Measurements from ENCODE around the gene LRRC26.

The LRRC26 gene

GRCh38 chr9:137198902-137199283 lies 29.0 kb upstream of the LRRC26 start:
- DNase-seq: no peak

DNA sequence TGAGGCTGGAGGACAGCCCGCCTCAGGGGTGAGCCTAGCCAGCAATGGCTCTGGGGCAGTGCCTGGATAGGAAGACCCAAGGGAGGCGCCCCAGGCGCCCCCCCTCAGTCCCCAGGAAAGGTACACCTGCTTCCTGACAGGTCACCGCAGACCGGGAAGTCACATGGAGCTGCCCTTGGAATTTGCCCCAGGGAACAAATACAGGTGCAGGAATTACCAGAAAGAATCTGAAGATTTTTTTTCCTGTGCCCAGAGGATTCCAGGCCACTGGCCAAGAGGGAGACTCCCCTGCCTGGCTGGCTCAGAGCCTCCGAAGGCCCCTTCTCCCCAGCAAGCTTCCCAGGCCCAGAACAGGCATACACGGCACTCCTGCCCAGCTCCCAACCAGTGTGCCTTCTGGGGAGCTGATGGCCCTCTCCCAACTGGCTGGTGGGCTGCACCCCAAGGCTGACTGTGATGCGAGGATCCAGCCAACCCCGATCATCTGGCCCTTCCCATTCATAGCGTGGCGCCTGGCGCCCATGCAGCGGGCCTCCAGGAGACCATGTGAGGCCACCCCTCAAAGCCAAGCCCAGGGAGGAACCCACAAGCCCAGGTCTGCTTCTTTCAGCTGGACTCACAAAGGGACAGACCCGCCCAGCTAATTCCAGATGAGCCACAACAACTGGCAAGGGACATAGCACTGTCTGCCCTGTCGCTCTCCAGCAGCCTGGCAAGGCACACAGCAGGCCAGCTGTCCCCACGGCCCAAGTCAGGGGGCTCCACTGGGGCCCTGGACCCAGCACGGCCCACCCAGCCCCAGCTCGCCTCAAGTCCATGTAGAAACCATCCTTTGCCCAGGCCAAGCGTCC lies 28.4 kb upstream of the LRRC26 start:
- DNase-seq: no peak

- DNase-seq: no peak
These were observed 25.8 kb upstream of the LRRC26 start for GRCh38 chr9:137195525-137196220.

GRCh38 chr9:137194909-137195308 lies 25.1 kb upstream of the LRRC26 start:
- DNase-seq: no peak

- no peak for DNase-seq
These were observed 24.5 kb upstream of the LRRC26 start for GRCh38 chr9:137194388-137194787.

DNA sequence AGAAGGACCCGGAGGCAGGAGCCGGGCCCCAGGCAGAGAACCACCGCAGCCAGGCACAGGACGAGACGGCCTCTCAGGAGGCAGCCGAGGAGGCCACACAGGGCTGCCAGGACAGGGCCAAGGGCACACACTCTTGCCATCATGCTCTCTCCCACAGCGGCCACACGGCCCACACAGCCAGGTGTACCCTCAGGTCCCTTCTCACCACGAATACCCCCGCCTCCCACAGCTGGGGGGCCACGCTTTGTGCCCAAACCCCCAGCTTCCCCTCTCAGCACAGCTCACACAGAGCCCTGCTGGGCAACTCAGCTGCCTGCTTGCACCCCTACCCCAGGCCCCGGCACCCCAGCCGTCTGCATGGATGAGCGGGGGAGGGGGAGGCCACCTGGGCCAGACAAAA lies 23.9 kb upstream of the LRRC26 start:
- no peak for DNase-seq

- no peak for DNase-seq
These were observed 23.0 kb upstream of the LRRC26 start for GRCh38 chr9:137192859-137193258.

- no peak for DNase-seq
These were observed 22.6 kb upstream of the LRRC26 start for GRCh38 chr9:137192448-137192780.

DNA sequence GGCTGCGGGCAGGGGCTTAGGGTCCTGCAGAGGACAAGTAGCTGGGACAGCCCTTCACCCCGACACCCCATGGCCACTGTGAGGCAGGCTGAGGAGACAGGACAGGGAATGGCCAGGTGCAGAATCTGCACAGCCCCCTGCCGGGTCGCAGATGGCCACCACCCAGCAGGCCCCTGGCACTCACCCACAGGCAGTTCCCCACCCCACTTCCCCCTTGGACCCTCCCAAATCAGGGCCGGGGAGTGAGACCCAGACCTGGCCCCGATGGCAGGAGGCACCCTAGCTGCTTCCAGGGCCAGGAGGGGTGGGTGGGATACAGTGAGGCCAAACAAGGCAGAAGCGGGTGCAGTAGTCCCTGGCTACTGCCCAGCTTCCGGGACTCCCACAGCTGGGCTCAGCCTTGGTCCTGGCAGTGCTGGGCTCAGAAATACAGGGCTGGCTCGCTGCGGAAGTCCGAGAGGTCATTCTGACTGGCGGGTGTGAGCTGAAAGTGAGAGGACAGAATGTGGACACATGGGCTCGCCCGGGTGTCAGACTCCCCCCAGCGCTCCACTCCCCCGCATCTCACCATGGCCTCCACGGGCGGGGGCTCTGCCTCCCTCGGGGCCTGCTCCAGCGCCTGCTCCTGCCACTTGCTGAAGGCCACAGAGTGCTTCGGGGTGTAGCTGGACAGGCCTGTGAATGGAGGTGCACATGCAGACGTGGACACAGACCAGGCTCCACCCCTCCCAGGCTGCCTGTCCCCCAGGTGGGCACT lies 22.0 kb upstream of the LRRC26 start:
- DNase-seq: no peak

- DNase-seq: no peak
These were observed 21.4 kb upstream of the LRRC26 start for GRCh38 chr9:137191245-137191644.

DNA sequence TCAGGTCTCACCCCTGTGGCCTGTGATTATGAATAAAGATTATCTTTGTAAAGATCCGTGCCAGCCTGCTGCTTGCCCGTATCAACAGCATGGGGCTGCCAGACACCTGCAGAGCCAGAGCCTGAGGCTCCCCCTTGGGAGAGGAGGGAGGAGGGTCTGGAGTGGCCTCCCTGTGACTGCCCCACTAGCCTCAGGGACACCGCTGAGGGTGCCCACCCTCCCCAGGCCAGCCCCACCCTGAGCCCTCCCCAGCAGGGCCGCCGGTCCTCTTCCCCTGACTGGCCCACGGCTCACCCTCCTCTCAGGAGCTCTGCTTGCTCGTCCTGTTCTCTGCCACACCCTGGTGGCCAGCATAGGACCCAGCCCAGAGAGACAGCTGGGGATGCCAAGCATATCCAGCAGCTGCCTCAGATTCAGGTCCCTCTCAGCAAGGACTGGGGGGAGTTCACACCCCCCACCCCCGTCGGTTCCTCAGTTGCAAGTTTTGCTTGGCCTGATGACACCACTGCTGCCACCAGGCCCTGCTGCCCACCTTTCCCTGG lies 20.5 kb upstream of the LRRC26 start:
- no peak for DNase-seq

DNA sequence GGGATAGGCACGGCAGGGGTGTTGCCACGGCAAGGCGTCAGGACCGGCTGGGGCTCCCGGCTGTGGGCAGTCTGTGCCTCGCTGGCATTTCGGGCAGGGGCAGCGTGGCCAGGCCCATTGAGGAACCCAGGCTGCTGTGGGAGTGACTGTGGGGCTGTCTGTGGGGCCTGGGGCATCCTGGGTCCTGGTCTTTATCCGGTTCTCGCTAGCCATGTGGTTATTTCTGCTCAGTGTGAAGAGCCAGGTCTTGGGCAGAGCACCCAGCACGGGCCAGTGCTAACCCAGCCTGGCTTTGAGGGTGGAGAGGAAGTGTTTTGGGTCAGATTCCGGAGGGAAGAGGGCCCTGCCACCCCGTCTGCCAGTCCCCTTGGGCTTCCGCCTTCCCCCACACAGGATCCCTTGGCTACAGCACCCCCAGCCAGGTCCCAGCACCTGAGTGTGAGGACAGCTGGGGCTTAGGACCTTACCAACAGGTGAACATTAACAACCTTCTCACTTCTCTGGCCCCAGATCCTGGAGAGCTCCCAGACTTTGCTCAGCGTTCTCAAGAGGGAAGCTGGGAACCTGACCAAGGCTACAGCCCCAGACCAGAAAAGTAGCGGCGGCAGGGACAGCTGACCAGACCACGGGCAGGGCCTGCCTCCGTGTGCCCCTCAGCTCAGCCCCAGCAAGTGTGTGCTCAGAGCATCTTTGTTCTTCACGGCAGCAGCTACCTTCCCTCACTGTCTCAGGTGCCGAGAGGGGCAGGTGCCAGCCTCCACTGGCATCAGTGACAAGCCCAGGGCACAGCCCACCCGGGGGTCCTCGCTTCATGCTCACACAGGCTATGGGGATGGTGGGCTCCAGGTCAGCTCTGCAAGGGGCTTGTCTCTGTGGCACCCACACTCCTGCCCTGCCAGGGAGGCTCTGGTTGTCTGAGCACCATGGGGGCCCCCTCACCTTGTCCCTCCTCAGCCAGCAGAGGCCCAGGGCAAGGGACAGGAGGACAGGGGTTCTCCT lies 19.7 kb upstream of the LRRC26 start:
- DNase-seq: no peak

GRCh38 chr9:137188490-137189296 lies 18.8 kb upstream of the LRRC26 start, which contains the start of the genes ANAPC2 and SSNA1:
TSS of gene ANAPC2 (minus strand) at chr9:137188560. CDS start at chr9:137188532, 28 bp downstream.
TSS of gene SSNA1 (plus strand) at chr9:137188676. CDS start at chr9:137188727, 51 bp downstream.
- peak; percentile 95 for DNase-seq

DNA sequence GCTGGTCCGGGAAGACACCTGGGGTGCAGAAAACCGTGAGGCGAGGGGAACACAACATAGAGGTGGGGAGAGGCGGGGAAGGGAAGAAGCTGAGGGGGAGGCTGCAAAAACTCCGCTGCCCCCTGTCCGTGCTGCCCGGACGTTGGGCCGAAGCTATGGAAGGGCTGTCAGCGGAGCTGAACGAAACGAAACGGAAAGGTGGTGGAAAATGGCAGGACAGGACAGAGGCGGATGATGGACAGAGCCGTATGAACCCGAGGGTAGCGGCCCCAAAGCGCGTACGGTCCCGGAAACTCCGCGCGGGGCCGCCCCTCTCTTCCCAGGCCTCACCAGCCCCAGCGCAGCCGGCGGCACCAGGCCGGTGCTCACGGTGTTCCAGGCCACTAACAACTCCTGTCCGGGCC lies 18.2 kb upstream of the LRRC26 start:
- no peak for DNase-seq

- DNase-seq: no peak
These were observed 17.5 kb upstream of the LRRC26 start for GRCh38 chr9:137187386-137187785.

GRCh38 chr9:137186385-137186784 lies 16.5 kb upstream of the LRRC26 start:
- DNase-seq: no peak

GRCh38 chr9:137185921-137186320 lies 16.1 kb upstream of the LRRC26 start:
- DNase-seq: no peak

GRCh38 chr9:137184881-137185660 lies 15.2 kb upstream of the LRRC26 start:
- no peak for DNase-seq

DNA sequence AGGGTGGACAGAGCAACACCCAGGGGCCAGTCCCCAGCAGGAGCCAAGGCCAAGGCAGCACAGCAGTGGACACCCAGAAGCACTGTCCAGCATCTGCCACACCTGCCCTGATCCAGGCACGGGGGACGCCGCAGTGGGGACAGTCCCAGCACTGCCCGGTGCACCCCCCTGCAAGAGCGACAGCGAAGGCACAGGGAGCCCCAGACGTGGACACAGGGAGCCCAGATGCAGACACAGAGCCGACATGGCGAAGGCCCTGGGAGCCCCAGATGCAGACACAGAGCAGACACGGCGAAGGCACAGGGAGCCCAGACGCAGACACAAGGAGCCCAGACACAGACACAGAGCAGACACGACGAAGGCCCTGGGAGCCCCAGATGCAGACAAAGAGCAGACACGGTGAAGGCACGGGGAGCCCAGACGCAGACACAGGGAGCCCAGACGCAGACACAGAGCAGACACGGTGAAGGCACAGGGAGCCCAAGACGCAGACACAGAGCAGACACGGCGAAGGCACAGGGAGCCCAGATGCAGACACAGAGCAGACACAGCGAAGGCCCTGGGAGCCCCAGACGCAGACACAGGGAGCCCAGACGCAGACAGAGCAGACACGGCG lies 14.2 kb upstream of the LRRC26 start:
- DNase-seq: no peak

GRCh38 chr9:137182836-137183235 lies 13.0 kb upstream of the LRRC26 start:
- DNase-seq: no peak

All from activated CD4-positive, alpha-beta T cell treated with anti-CD3 and anti-CD28 coated beads for 48 hours (primary cell).